Ishikawa (cell line): ENCODE results near the gene ASTN2.

Source experiments
- CEBPB ChIP-seq: IDR thresholded peaks from 2 replicates; pipeline ENCODE4 v1.6.1; 2012
- CREB1 ChIP-seq: IDR thresholded peaks from 2 replicates; pipeline ENCODE4 v1.6.1; 2012; ENCODE audit warnings: low read depth
- EGR1 ChIP-seq: IDR thresholded peaks from 2 replicates; pipeline ENCODE4 v1.6.1; 2012
- EP300 ChIP-seq: IDR thresholded peaks from 2 replicates; pipeline ENCODE4 v1.6.1; 2012; ENCODE audit warnings: borderline replicate concordance
- FOXM1 ChIP-seq: IDR thresholded peaks from 2 replicates; pipeline ENCODE4 v1.6.1; 2012; ENCODE audit warnings: low read depth, borderline replicate concordance
- NFIC ChIP-seq: IDR thresholded peaks from 2 replicates; pipeline ENCODE4 v1.6.1; 2012
- RAD21 ChIP-seq: IDR thresholded peaks from 2 replicates; pipeline ENCODE4 v1.6.1; 2012; ENCODE audit warnings: low read depth
- TAF1 ChIP-seq: IDR thresholded peaks from 2 replicates; pipeline ENCODE4 v1.6.1; 2012; ENCODE audit warnings: low read depth, mild to moderate bottlenecking
- TCF12 ChIP-seq: IDR thresholded peaks from 2 replicates; pipeline ENCODE4 v1.6.1; 2012; ENCODE audit warnings: low read depth
- TEAD4 ChIP-seq: IDR thresholded peaks from 2 replicates; pipeline ENCODE4 v1.6.1; 2012
- YY1 ChIP-seq: IDR thresholded peaks from 2 replicates; pipeline ENCODE4 v1.6.1; 2012; ENCODE audit warnings: low read depth
- ZBTB7A ChIP-seq: IDR thresholded peaks from 2 replicates; pipeline ENCODE4 v1.6.1; 2012; ENCODE audit warnings: low read depth
- TF ChIP-seq, protein P1 (sequence below): IDR thresholded peaks from 2 replicates; pipeline ENCODE4 v1.6.1; 2012
- TF ChIP-seq, protein P2 (sequence below): IDR thresholded peaks from 2 replicates; pipeline ENCODE4 v1.6.1; 2012; ENCODE audit warnings: low read depth, mild to moderate bottlenecking
- TF ChIP-seq, protein P3 (sequence below): IDR thresholded peaks from 2 replicates; pipeline ENCODE4 v1.6.1; 2012

ASTN2 gene

DNA sequence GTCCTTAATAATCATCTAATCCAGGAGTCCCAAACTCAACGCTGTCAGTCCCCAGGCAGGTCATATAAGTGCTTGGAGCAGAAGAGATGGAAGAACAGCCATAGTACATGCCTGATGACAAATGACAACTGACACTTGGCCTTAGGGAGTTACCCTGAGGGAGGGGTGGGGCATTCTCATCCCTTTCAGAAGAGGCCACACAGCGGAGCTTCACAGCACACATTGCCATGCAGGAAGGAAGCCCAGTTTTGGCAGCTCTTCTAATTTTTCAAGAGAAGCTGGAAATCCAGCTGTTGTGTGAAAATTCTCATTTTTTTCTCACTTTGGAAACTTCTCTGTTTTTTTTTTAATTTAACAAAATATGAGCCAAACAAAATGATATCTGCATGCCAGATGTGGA, 89.0 kb downstream of the ASTN2 start:
- no peak for TF ChIP-seq RAD21
- TF ChIP-seq, protein P1, sequence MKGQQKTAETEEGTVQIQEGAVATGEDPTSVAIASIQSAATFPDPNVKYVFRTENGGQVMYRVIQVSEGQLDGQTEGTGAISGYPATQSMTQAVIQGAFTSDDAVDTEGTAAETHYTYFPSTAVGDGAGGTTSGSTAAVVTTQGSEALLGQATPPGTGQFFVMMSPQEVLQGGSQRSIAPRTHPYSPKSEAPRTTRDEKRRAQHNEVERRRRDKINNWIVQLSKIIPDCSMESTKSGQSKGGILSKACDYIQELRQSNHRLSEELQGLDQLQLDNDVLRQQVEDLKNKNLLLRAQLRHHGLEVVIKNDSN, result no peak
- no peak for TF ChIP-seq YY1
- no peak for TF ChIP-seq FOXM1
- TF ChIP-seq, protein P2, sequence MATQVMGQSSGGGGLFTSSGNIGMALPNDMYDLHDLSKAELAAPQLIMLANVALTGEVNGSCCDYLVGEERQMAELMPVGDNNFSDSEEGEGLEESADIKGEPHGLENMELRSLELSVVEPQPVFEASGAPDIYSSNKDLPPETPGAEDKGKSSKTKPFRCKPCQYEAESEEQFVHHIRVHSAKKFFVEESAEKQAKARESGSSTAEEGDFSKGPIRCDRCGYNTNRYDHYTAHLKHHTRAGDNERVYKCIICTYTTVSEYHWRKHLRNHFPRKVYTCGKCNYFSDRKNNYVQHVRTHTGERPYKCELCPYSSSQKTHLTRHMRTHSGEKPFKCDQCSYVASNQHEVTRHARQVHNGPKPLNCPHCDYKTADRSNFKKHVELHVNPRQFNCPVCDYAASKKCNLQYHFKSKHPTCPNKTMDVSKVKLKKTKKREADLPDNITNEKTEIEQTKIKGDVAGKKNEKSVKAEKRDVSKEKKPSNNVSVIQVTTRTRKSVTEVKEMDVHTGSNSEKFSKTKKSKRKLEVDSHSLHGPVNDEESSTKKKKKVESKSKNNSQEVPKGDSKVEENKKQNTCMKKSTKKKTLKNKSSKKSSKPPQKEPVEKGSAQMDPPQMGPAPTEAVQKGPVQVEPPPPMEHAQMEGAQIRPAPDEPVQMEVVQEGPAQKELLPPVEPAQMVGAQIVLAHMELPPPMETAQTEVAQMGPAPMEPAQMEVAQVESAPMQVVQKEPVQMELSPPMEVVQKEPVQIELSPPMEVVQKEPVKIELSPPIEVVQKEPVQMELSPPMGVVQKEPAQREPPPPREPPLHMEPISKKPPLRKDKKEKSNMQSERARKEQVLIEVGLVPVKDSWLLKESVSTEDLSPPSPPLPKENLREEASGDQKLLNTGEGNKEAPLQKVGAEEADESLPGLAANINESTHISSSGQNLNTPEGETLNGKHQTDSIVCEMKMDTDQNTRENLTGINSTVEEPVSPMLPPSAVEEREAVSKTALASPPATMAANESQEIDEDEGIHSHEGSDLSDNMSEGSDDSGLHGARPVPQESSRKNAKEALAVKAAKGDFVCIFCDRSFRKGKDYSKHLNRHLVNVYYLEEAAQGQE, result no peak
- no peak for TF ChIP-seq EGR1
- TF ChIP-seq CEBPB, result no peak
- TF ChIP-seq TEAD4, result no peak
- no peak for TF ChIP-seq CREB1
- TF ChIP-seq TAF1, result no peak
- no peak for TF ChIP-seq TCF12
- no peak for TF ChIP-seq NFIC
- TF ChIP-seq EP300, result no peak
- TF ChIP-seq, protein P3, sequence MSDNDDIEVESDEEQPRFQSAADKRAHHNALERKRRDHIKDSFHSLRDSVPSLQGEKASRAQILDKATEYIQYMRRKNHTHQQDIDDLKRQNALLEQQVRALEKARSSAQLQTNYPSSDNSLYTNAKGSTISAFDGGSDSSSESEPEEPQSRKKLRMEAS, result no peak

DNA sequence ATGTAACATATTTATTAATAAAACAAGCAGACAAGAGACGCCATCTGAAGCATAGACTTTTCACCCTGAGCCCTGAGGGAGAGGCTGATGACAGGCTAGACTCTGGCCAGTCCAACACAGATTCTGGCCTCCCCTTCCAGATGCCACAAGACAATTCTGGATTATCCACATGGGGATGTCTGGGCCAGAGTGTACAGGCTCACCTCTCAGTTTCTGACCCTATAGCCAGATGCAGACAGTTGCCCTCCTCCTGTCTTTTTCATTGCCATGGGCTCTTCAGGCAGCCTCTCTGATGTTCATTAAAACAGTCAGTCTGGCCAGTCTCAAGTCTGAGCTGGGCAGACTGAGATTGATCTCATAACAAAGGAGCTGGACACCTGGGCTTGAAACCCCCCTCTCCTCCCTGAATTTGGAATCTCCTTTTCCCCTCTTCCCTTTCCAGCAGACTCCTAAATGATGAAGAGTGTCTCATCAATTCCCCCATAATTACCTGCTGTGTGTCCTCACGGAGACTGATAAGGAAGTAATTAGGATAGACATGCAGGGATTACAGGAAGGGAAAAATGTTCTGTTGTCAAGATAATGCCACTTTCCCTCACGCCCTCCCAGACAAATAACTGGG, 89.6 kb downstream of the ASTN2 start:
- TF ChIP-seq CEBPB, result no peak
- TF ChIP-seq, protein P2, result no peak
- no peak for TF ChIP-seq TAF1
- no peak for TF ChIP-seq YY1

DNA sequence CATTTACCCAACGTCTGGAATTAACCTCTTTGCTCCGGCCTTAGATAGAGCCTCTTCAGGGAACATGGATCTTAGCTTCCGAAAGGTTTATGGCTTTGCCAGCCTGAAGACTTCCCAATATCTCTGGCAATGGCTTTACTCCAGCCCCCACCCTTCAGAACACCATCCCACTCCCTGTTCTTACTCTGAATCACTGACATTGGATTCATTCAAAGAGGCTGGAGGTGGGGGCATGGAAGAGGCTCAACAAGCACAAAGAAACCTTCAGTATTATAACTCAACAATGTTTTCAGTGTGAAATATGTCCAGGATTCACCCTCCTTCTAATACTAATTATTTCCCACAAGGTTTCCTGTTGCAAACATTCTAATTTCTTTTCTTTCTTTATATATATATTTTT, 91.5 kb downstream of the ASTN2 start:
- TF ChIP-seq CEBPB (no peak), TAF1 (no peak), RAD21 (no peak), ZBTB7A (no peak), EGR1 (no peak), FOXM1 (no peak), YY1 (no peak), NFIC (no peak), CREB1 (no peak), TEAD4 (no peak), EP300 (no peak)
- TF ChIP-seq, protein P3, result no peak
- TF ChIP-seq, protein P2, result no peak
- TF ChIP-seq, protein P1, result no peak

DNA sequence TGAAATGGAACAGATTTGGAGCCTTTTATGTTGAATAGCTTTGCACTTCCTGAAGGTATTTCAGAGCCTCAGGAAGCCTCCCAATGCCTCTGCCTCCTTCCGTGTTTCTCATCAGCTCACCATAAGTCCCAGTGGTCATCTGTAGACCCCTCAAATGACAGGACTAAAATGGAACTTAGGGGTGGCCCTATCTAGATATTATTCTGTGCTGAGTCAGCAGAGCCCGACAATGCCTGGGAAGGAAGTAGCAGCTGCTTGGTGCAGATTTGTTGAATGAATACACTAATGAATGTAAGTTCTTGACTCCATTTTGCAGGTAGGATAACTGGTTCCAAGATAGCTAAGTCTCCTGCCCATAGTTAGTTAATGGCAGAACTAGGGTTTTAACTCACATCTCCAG, 97.7 kb downstream of the ASTN2 start:
- no peak for TF ChIP-seq TCF12
- TF ChIP-seq, protein P3, result no peak
- no peak for TF ChIP-seq CEBPB
- TF ChIP-seq, protein P2, result no peak
